Measurements from ENCODE around the gene SPRY1. TPM values are rescaled to one million over a fixed set of nuclear protein-coding genes. Genes with fewer than 3 reads are reported as not detected.

The SPRY1 gene
- polyA plus RNA-seq, 2 of the 4 experiments (the other 2 are of a cell fraction) = 0.54 to 2.1 TPM

DNA sequence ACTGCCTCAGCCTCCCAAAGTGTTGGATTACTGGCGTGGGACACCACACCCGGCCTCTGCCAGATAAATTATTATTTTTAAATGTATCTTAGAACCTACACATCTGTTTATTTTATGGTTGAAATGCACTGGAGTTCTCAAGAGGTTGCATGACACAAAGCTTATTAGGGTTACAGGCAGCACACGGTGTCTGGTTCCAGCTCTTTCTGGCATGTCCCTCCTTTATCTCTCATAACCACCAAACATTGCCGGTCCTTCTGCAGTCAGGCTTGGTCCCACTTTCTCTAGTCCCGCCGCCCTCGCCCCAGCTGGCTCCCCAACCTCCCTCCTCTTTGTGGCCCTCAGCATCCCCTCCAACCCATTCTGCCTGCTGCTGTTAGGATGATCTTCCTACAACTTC is 39.7 kb upstream of the SPRY1 start (continued):
- no peak for TF ChIP-seq ZSCAN20 (CRISPR knock-in tag; IDR thresholded peaks at IDR 0.05)
- TF ChIP-seq KDM5A (IDR thresholded peaks at IDR 0.05) = no peak
- TF ChIP-seq BHLHE40 (IDR thresholded peaks at IDR 0.05; ENCODE audit: low read depth, low read length) = no peak
- TF ChIP-seq NR3C1 (IDR thresholded peaks at IDR 0.05) = no peak

DNA sequence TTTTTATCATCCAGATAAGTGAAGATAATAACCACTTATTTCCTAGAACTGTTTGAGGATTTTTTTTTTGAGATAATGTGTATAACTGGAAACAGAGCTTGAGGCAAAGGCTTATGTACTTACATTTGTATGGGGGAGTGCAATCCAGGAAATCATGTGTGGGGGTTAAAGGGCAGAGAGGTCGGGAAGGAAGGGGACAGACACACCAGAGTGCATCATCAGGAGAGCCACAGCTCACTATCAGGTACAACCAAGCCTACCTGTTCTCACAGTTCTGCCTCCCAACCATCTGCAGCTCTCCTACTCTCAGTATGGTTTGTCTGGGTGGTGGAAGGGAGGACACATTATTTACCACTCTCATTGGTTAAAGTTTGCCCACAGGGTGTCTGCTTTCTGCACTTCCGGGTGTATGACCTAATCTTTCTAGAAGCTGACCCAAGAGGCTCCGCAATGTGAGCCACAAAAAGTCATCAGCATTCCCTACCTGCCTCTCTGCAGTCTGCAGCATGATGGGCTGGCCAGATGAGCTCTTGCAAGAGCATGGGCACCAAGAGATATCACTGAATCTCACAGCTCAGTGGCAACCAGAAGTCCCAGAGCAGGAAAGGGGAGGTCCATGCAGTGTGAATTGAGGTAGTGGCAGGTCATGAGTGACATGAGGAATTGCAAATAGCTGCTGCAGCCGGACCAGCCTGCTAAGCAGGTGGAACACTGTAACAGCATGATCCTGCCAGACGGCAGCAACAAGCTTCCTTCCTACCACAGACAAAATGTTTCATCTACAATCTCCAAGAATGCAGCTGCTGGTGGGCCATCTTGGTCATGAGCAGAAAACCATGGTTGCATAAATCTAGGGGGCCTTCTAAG is 36.9 kb upstream of the SPRY1 start:
- CTCF ChIA-PET = interaction anchor here (0.8 to 1.7 kb wide), 2 partner anchors 10 to 253 kb away, joined by 3 to 5 read pairs; no protein-coding TSS in a partner anchor
- Histone ChIP-seq H3K4me2 (no peak overlapping the region), H3K27ac (peak overlapping the region in 1 of 2 experiments; percentile 78; a peak in 1 of 6 replicates), H3K9me3 (peaks cover 7% of the 10 kb centered on the region; the same call in 1 of the 3 replicates), H3K4me3 (no peak overlapping the region), H3K4me1 (peaks cover 13% of the 10 kb centered on the region)
- DNase-seq (ENCODE audit: low read depth in 1 of 2, low spot score in 1 of 2) = no peak
- no peak for FAIRE-seq
- no peak for TF ChIP-seq RAD21 (conservative IDR thresholded peaks at IDR 0.05 in 1 of 2, IDR thresholded peaks at IDR 0.05 in 1 of 2)
- TF ChIP-seq PHF8 (IDR thresholded peaks at IDR 0.05; ENCODE audit: borderline replicate concordance, low read depth) = no peak
- TF ChIP-seq GATA3 (IDR thresholded peaks at IDR 0.05; ENCODE audit: borderline replicate concordance) = no peak
- no peak for TF ChIP-seq CBX2 (IDR thresholded peaks at IDR 0.05; ENCODE audit: borderline replicate concordance, low read depth)
- TF ChIP-seq JUNB (IDR thresholded peaks at IDR 0.05) = no peak
- no peak for TF ChIP-seq RARB (CRISPR knock-in tag; IDR thresholded peaks at IDR 0.05)
- no peak for ATAC-seq
- 62% methylated on average over 5 of the region's 5 CpGs for WGBS (ENCODE audit: missing lambda C conversion rate)
- POLR2A ChIA-PET = no interaction called here

DNA sequence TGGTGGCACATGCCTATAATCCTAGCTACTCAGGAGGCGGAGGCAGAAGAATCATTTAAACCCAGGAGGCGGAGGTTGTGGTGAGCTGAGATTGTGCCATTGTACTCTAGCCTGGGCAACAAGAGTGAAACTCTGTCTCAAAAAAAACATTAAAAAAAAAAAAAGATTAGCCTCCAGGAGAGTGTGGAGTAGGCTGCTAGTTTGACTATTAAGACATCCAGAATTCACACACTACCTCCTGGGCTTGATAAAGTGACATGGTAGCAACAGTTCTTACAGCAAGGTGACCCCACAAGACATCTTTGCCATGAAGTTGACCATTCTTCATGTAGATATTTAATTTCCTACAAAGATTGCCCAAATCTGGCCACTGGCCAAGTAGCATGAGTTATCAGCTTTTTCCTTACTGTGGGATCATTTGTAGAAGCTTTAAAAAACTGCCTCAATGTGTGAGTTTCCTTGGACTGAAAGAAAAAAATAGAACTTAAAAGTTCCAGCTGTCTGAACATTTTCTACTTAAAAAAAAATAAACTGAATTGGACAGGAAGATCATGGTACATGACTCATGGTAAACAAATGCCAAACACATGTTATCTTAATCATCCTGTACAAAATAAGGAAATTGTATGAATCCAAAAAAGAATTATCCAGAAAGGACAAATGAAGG is 35.3 kb upstream of the SPRY1 start:
- Histone ChIP-seq H3K27ac (peak overlapping the region; percentile 39 to 78), H3K4me3 (no peak overlapping the region), H3K4me1 (peaks cover 13% of the 10 kb centered on the region), H3K9me3 (peaks cover 7% of the 10 kb centered on the region; the same call in 1 of the 3 replicates), H3K4me2 (peak overlapping the region; percentile 42; the same call in 1 of the 3 replicates)
- 94% methylated on average over 2 of the region's 2 CpGs for WGBS (ENCODE audit: missing lambda C conversion rate)
- FAIRE-seq = no peak
- POLR2A ChIA-PET = no interaction called here
- CTCF ChIA-PET = no interaction called here
- no peak for ATAC-seq
- peak in 1 of 2 experiments; percentile 13 for DNase-seq (ENCODE audit: low read depth in 1 of 2, low spot score in 1 of 2)
- TF ChIP-seq ZSCAN20 (CRISPR knock-in tag; IDR thresholded peaks at IDR 0.05) (no peak), SREBF2 (IDR thresholded peaks at IDR 0.05) (no peak), RCOR1 (IDR thresholded peaks at IDR 0.05; ENCODE audit: low read depth, low read length) (no peak), FOSL2 (IDR thresholded peaks at IDR 0.05) (no peak), FOSL2 (CRISPR knock-in tag; IDR thresholded peaks at IDR 0.05) (peak; percentile 65), CEBPB (IDR thresholded peaks at IDR 0.05) (no peak)
- TF ChIP-seq, protein P1, sequence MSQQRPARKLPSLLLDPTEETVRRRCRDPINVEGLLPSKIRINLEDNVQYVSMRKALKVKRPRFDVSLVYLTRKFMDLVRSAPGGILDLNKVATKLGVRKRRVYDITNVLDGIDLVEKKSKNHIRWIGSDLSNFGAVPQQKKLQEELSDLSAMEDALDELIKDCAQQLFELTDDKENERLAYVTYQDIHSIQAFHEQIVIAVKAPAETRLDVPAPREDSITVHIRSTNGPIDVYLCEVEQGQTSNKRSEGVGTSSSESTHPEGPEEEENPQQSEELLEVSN (IDR thresholded peaks at IDR 0.05; ENCODE audit: borderline replicate concordance, low read depth) = no peak

DNA sequence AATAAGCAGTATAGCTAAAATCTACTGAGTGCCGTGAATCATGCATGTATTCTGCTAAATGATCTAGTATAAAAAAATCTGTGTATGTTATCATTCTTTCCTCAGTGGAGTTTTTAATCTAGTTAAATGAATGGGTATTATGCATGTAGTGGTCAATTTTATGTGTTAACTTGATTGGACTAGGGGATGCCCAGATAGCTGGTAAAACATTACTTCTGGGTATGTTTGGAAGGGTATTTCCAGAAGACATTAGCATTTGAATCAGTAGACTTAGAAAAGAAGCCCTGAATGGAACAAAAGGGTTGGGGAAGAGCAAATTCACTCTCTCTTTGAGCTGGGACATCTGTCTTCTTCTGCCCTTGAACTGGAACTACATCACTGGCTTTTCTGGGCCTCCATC is 34.5 kb upstream of the SPRY1 start:
- Histone ChIP-seq H3K9me3 (peaks cover 7% of the 10 kb centered on the region; the same call in 1 of the 3 replicates), H3K27ac (peak overlapping the region in 1 of 2 experiments; percentile 78; a peak in 3 of 6 replicates), H3K4me3 (no peak overlapping the region), H3K4me2 (0 out of 3 replicates have a peak overlapping the region, but pooled peaks have one; percentile 42), H3K4me1 (peaks cover 13% of the 10 kb centered on the region)
- no peak for FAIRE-seq
- WGBS (ENCODE audit: missing lambda C conversion rate) = 88% methylated on average over 1 of the region's 1 CpG
- ChIA-PET POLR2A (no interaction called here), CTCF (no interaction called here)
- no peak for DNase-seq (ENCODE audit: low read depth in 1 of 2, low spot score in 1 of 2)
- ATAC-seq = no peak
- TF ChIP-seq, protein P2, sequence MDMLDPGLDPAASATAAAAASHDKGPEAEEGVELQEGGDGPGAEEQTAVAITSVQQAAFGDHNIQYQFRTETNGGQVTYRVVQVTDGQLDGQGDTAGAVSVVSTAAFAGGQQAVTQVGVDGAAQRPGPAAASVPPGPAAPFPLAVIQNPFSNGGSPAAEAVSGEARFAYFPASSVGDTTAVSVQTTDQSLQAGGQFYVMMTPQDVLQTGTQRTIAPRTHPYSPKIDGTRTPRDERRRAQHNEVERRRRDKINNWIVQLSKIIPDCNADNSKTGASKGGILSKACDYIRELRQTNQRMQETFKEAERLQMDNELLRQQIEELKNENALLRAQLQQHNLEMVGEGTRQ (IDR thresholded peaks at IDR 0.05) = no peak
- TF ChIP-seq NPAS2 (CRISPR knock-in tag; IDR thresholded peaks at IDR 0.05; ENCODE audit: borderline replicate concordance) = no peak
- TF ChIP-seq, protein P3, sequence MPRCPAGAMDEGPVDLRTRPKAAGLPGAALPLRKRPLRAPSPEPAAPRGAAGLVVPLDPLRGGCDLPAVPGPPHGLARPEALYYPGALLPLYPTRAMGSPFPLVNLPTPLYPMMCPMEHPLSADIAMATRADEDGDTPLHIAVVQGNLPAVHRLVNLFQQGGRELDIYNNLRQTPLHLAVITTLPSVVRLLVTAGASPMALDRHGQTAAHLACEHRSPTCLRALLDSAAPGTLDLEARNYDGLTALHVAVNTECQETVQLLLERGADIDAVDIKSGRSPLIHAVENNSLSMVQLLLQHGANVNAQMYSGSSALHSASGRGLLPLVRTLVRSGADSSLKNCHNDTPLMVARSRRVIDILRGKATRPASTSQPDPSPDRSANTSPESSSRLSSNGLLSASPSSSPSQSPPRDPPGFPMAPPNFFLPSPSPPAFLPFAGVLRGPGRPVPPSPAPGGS (IDR thresholded peaks at IDR 0.05) = no peak
- TF ChIP-seq, protein P4, sequence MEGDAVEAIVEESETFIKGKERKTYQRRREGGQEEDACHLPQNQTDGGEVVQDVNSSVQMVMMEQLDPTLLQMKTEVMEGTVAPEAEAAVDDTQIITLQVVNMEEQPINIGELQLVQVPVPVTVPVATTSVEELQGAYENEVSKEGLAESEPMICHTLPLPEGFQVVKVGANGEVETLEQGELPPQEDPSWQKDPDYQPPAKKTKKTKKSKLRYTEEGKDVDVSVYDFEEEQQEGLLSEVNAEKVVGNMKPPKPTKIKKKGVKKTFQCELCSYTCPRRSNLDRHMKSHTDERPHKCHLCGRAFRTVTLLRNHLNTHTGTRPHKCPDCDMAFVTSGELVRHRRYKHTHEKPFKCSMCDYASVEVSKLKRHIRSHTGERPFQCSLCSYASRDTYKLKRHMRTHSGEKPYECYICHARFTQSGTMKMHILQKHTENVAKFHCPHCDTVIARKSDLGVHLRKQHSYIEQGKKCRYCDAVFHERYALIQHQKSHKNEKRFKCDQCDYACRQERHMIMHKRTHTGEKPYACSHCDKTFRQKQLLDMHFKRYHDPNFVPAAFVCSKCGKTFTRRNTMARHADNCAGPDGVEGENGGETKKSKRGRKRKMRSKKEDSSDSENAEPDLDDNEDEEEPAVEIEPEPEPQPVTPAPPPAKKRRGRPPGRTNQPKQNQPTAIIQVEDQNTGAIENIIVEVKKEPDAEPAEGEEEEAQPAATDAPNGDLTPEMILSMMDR (IDR thresholded peaks at IDR 0.05) = no peak
- TF ChIP-seq CBX2 (IDR thresholded peaks at IDR 0.05; ENCODE audit: borderline replicate concordance, low read depth) = no peak
- TF ChIP-seq SREBF2 (IDR thresholded peaks at IDR 0.05) = no peak
- no peak for TF ChIP-seq ZC3H11A (IDR thresholded peaks at IDR 0.05)
- TF ChIP-seq, protein P5, sequence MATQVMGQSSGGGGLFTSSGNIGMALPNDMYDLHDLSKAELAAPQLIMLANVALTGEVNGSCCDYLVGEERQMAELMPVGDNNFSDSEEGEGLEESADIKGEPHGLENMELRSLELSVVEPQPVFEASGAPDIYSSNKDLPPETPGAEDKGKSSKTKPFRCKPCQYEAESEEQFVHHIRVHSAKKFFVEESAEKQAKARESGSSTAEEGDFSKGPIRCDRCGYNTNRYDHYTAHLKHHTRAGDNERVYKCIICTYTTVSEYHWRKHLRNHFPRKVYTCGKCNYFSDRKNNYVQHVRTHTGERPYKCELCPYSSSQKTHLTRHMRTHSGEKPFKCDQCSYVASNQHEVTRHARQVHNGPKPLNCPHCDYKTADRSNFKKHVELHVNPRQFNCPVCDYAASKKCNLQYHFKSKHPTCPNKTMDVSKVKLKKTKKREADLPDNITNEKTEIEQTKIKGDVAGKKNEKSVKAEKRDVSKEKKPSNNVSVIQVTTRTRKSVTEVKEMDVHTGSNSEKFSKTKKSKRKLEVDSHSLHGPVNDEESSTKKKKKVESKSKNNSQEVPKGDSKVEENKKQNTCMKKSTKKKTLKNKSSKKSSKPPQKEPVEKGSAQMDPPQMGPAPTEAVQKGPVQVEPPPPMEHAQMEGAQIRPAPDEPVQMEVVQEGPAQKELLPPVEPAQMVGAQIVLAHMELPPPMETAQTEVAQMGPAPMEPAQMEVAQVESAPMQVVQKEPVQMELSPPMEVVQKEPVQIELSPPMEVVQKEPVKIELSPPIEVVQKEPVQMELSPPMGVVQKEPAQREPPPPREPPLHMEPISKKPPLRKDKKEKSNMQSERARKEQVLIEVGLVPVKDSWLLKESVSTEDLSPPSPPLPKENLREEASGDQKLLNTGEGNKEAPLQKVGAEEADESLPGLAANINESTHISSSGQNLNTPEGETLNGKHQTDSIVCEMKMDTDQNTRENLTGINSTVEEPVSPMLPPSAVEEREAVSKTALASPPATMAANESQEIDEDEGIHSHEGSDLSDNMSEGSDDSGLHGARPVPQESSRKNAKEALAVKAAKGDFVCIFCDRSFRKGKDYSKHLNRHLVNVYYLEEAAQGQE (IDR thresholded peaks at IDR 0.05) = no peak

All from A549 (cell line).